GM04504 (cell line): ENCODE measurements around the gene FAM210B.
"Not testable (repeated sequence)": the region's sequence is repeated elsewhere in the genome, so short reads cannot be mapped to it uniquely, and the experiment has no call there.

Source experiments
- DNase-seq: peaks from one replicate; pipeline ENCODE4 v3.0.0-alpha.2; 2012; ENCODE audit warnings: low read depth

Gene FAM210B

DNA sequence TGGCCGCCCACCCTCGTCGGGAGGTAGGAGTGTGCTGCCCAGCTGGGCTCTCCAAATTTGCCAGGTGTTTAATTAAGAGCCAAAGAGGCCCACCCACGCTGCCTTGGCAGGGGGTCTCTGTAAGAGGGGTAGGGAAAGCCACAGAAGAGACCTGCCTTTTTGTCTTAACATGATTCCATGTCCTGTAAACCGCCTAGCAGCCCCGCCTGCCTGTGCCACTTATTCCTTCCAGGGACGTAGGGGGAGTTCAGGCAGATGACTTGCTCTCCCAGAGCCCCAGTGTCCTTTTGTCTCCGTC, 2.1 kb downstream of the FAM210B start:
- no peak for DNase-seq

DNA sequence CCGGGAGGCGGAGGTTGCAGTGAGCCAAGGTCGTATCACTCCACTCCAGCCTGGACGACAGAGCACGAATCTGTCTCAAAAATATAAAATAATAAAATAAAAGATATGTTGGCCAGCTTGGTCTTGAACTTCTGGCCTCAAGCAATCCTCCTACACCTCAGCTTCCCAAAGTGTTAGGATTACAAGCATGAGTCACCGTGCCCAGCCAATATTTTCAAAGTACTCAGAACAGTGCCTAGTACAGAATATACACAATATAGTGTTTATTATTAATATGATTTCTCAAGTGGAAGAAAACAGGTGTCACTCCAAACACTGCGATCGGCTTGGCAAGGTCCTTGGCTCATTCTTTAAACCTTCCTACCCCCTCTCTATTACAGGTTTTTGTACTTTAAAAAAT, 3.1 kb downstream of the FAM210B start:
- no peak for DNase-seq

DNA sequence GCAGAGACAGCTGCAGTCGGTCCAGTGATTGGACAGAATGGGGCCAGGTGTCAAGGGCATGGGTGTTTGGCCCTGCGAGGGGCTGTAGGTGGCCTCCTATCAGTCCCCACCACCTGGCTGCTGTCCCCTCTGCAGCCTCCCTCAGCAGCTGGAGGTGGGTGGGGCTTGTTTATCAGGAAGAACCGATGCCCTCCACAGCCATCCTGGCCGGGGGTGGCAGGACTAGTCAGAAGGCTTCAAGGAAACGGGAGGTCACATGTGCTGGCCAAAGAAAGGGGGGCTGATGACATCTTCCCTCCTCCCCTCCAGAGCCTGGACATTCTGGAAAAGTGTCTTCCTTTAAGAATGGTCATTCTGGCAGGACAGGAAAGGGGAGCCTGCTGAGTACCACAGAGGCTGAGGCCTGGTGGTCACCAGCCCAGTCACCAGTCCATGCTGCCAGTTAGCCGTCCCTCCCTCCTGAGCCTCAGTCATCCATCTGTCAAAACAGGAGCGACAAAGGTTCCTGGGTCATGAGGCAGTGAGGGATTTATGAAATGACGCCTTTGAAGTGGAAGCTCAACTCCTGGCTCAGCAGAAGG, 4.1 kb downstream of the FAM210B start:
- no peak for DNase-seq

DNA sequence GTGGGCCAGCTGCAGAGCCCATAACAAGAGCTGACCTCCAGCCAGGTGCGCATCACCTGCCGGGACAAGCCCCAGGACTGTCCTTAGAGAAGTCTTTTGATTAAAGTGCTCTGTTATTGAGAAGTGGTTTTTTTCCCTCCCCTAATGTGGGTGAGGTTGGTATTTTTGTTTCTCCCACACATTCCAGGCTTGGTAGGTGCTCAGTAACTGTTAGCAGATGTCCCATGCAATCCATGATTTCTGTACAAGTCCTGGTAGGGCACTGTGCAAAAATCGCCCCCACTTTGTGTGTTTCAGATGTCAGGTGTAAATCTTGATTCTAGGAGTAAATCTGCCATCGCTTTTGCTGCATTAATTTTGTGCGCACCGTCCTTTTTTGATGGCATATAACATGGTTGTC, 4.7 kb downstream of the FAM210B start:
- DNase-seq, result no peak

DNA sequence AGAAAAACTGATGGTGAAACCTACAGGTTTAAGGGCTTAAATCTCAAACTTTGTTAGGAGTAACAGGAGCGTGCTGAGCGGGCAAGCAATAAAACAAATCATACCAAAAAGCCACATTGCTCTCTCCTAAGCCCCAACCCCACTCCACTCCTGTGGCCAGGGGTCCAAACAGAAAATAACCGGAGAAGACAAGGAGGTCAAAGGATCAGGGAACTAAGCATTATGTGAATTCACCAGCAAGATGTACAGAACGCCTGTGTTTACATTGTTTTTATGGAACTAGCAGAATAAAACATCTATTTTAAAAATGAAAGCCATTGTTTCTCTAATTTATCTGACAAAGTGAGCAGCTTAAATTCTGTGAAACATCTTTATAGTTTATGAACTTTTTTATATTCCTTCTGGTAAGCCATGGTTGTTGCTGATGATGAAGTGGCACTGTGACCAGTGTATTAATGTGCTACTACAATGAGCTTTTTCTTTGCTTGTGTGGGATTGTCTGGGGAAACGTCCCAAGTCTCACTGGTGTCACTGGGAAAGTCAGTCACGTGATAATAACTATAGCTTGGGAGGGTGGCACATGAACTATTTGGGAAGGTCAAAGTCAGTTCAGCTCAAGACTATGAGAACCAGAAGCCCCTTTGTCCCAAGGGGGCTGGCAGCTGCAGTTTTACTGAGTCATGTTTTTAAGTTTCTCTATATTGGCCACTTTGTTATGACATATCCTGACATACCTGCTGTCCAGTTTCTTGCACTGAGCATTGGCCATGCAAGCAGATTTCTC, 9.8 kb downstream of the FAM210B start:
- no peak for DNase-seq

DNA sequence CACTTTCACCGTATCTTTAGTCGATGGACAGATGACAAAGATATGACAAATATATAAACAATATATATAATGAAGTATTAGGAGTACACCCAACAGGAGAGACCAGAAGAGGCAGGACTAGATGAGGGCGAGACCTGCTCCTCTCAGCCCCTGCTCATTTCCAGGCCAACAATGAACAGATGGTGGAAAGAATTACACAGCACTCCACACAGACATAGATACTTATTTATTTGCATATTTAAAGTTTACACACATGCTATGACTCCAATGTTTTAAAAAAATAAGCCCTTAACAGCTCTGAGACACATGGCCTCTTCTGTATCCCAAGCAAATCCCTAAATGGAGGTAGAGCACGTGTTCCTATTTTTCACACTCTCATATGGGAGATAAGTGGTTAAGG, 10.4 kb downstream of the FAM210B start:
- no peak for DNase-seq

DNA sequence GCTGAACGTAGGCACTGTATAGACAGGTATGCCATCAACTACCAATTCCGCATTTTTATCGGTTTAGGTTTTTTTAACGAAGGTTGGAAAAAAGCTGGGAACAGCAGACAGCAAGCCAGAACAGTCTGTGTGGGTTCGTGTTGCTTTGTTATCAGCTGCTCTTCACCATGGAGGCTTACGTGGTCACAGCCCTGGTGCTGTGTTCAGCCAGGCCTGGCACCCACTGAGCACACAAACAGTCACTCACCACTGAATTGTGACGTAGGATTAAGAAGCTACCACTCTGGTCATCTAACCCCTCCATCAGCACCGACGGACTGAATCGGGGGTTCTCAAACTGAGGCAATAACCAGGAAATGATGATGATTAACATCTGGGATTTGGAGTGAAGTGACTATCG, 13.2 kb downstream of the FAM210B start:
- no peak for DNase-seq

DNA sequence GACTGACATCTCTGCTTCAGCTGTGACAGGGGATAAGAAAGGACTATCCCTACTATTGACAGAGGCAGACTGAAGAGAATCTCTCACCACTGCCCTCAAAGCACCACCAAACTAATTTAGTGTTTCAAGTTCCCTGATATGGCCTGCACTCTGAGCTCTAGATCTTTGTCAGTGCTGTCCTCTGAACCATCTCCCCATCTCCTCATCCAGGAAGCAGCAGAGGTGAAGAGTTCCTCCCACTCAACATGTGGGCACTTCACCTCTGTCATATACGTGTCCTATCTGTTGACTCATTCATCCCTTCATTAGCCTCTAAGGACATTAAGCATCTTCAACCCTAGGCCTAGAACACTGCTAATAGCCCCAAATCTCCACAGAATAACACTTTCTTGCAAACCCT, 14.1 kb downstream of the FAM210B start:
- DNase-seq, result no peak

DNA sequence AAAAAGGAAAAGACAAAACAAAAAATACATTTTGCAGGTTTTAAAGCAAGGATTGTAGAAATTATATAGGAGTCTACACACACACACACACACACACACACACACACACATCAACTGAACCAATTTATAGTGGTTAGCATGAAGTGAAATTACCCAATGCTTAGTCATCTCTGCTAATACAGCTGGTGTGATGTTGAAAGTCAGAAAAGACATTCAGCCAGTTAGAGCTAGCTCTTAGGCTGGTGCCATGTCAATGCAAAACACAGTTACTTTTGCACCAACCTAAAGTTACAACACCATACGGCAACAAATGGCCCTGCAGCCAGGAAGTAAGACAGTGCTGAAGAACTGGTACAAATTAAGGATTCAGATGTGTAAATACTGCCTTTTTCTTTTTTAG, 15.2 kb downstream of the FAM210B start:
- DNase-seq, result peak; percentile 89

DNA sequence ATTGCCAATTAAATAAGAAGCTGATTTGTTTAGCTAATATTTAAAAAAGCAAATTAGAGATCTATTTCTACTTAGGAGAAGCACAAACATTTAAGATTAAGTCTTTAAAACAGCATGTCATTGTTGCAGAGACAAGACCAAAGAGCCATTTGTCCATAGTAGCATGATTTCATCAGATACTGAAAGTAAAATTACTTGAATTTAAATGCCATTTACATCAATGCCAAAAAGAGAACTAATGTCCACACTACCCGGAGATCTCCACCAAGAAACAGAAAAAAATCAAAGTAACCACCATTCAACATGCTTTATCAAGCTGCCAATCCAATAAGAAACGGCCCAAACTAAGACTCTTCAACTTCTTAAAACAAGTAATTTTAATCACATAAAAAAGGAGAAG, 17.6 kb downstream of the FAM210B start:
- no peak for DNase-seq

DNA sequence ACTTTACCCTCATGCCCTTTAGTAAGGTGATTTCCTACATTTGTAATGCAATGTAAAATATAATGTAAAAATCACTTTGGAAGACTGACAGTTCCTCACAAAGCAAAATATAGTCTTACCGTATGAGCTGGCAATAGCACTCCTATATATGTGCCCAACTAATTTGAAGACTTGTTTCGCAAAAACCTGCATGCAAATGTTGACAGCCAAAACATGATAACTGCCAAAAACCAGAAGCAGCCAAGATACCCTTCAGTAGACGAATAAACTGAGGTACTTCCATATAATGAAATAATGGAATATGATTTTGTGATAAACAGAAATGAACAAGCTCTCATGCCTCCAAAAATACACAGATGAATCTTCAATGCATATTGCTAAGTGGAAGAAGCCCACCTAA, 19.6 kb downstream of the FAM210B start:
- no peak for DNase-seq

DNA sequence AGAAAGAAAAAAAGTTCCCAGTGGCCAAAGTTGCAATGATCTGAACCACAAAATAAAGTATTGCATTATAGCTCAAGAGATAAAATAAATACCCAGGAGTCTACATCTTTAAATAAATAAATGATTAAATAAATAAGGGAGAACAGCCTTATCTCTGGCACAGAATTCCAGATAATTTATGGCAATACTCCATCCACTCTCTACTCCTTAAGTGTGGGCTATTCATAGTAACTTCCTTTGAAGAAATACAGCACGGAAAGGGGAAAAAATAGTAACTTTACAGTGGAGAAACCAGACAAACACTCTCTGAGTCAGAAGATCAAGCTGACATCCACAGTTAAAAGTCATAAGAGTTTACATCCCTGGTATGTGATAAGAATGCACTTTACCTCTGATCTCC, 21.6 kb downstream of the FAM210B start:
- no peak for DNase-seq

DNA sequence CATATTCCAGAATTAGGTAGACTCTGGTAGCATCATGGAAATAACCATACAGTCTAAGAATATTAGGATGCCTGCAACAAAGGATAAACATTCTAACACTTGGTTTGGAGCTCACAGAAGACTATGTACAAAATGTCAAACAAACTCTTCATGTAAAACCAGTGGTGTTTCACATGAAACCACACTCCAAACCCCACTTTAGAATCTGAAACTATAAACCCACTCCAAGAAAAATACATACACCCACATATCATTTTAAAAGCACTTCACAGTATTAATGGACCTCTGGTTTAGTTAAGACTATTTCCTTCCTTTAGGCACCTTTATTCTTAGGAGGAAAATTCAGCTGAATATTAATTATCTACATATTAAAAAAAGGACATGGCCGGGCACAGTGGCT, 22.7 kb downstream of the FAM210B start:
- no peak for DNase-seq

DNA sequence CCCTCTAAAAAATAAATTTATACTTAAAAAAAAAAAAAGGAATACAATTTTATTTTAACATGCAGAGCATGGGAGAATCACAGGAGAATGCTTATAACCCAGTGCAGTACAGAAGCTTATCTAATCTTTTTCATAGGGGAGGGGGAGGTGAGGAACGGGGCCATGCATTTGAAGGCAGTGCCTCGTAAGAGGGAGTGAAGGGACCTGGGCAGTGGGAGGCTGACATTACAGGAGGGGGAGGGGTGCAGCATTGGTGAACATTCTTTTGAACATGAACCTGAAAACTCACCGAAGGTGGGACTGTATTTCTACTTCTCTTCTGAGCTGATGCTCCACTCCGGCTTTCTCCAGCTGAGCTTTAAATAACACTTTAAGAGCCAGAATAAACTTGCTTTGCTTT, 23.9 kb downstream of the FAM210B start:
- no peak for DNase-seq

DNA sequence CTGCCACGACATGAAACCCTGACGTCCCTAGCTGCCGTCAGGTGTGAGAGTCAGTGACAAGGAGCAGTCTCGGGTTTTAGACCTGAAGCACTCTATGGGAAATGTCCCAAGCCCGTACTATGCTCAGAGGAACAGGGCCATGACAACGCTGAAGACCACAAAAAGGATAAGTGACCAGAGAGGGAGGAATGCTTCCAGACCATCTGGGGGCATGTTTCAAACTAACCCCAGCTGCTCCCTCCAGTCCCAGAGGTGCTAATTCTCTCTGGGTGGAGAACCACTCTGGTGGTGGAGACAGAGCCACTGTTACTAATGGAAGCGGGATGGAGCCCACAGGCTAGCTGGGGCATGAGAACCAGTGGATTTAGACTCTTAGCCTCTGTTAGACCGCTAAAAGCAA, 24.6 kb downstream of the FAM210B start:
- no peak for DNase-seq

DNA sequence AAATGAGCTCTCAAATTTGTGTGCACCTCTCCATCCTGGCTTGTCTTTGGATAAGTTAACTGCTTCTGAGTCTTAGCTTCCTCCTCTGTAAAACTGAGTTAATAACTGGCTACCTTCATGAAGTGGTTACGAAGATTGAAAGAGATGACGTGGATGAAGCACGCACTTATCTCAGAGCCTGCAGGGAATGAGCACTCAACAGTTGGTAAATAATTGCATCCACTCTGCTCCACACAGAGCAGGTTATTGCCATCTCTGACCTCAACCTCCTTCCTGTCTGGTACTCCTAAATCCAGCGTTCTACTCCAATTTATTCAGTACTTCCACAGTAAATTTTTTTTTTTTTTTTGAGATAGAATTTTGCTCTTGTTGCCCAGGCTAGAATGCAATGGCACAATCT, 26.4 kb downstream of the FAM210B start:
- no peak for DNase-seq

DNA sequence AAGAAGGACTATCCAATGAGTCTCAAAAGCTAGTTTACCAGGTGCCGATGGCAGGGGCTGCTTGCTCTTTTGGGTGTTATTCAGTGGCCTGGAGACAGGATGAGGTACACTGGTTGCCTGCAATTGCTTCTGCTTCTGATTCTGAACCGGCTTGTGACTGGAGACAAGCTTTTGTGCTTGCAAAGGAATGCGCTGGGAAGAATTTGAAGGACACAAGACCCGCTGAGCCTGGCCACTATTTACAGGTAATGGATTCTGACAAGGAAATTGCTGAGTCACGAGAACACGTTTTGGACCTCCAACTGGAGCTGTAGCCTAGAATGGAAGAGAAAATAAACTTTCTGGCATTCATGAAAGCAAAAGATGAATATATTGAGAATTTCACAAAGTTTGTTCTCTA, 27.4 kb downstream of the FAM210B start:
- no peak for DNase-seq

DNA sequence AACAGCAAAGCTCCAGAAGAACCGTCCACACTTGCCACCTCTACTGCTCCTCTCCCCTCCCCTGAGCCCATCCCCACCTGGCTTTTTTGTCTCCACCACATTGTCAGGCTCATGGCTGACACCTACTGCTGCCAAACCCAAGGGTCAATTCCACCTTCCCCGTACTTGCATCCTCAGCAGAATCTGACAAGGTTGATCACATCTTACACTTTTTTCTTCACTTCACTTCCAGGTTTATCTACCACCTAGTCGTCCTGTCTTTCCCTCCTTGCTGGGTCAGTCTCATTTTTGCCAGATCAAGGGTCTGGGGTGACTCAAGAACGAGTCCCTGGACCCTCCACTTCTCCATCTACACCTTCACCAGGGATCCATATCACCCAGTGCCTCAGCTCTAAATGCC, 30.1 kb downstream of the FAM210B start:
- no peak for DNase-seq

DNA sequence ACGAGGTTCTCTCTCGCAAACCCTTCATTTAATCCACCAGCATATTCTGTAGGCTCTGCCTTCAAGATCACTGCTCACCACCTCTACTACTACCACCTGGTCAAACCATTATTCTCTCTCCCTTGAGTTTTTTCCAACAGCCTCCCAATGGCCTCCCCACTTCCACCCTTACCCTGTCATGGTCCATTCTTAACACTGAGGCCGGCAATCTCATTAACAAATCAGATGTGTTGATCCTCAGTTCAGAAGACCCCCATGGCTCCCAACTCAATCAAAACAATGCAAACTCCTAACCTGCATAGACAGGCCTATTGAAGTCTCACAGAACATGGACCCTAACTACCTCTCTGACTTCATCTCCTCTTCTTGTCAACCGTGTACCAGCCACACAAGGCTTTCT, 31.0 kb downstream of the FAM210B start:
- no peak for DNase-seq

DNA sequence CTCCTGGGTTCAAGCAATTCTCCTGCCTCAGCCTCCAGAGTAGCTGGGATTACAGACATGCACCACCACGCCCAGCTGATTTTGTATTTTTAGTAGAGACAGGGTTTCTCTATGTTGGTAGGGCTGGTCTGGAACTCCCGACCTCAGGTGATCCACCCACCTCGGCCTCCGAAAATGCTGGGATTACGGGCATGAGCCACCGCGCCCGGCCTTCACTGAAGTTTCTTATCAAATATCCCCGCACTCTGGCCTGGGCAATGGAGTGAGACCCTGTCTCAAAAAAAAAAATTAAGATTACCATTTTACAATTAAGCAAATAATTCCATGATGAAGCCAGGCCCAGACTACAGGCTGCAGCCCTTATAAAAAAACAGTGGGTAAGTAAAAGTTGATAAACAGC, 31.6 kb downstream of the FAM210B start:
- DNase-seq, result not testable (repeated sequence)

DNA sequence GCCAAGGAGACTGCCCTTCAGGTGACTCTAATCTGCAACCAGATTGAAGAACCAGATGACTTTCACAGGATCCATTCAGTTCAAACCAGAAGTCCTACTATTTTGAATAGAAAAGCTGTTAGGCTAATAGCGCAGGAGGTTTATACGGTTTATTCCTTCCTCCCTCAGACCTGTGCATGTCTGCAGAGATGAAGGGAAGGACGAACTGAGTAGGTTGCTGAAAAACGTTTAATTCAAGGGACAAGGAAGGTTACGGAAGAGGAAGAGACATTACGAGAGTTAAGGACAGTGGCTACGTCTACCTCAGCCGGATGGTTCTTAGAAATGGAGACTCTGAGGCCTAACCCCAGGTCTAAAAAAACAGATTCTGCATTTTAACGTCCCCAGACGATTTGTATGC, 32.3 kb downstream of the FAM210B start:
- no peak for DNase-seq

DNA sequence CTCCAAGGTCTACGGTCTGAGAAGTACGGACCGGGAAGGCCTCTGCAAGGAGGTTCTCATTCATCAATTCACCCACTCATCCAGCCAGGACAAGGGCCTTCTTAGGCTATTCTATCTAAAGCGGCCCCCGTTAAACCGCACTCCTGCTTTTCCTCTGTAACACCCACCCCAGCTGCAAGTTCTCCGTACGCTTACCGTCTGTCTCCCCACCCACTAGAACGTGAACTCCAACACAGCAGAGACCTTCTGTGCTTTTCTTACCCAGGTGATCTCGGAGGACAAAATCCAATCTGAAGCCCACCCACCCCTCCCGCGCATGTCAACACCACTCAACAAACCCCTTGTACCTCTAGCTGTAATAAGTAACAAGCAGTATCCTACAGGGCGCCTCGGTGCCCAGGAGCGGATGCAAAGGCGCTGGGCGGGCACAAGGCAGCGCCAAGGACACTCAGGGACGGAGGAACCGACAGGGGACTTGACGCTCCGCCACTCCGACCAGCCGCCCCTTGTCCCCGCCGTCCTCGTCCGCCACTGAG, 32.9 kb downstream of the FAM210B start:
- no peak for DNase-seq

DNA sequence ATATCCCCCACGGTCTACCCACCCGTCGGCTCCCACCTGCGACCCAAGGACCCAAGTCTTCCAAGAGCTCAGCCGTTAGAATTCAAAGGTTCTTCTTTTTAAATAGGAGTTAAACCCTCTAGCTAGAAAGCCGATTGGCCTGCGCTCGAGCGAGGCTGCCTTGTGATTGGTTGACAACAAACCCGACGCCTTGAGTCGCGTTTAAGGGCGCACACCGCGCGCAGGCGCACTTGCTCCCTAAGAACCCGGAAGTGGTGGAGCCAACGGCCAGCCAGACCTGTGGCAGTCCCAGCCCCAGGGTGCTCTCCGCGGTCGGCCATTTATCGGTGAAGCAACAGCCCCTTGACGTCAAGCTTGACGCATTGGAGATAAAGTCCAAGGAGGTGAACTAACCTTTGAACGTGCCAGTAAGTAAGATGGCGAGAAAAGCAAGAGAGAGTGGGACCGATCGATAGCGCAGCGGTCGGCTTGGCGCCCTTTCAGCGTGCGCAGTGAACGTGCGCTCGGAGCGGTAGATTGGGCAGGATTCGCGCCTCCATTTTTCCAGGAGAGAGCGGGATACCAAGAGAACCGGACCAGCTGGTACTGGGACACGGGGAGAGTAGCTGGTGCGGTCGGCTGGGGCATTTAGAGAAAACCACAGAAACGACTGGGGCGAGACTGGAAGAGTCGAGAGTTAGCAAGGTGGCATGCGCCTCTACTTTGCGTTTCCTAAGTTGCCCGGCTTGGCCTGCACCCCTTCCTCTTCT, 33.5 kb downstream of the FAM210B start, which contains the start of the genes AURKA and CSTF1:
AURKA (minus strand) TSS at position 84 of the 749 bp plus-strand sequence. CDS start 4,018 bp downstream, outside the sequence.
CSTF1 (plus strand) TSS at position 514 of the 749 bp plus-strand sequence. CDS start 2,908 bp downstream, outside the sequence.
- DNase-seq, result peak; percentile 100
